CD4-positive, alpha-beta T cell treated with Interferon alpha-2 for 1 hour (primary cell): ENCODE results near the gene COQ2.

Source experiments
- DNase-seq, 2 donors: peaks; one replicate each; pipeline ENCODE4 v3.0.0-alpha.2; 2020 to 2022

COQ2 gene

DNA sequence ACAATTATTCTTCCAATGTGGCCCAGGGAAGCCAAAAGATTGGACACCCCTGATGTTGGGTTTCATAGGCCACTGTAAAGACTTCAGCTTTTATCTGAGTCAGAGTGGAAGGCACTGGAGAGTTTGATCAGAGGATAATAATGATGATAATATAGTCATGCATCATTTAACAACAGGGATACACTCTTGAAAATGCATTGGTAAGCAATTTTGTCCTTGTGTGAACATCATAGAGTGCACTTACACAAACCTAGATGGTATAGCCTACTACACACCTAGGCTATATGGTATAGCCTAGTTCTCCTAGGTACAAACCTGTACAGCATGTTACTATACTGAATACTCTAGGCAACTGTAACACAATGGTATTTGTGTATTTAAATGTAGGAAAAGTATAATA lies 70.5 kb downstream of the COQ2 start:
- no peak for DNase-seq
